HepG2 (cell line): ENCODE data around the gene ACAP3. TPM values are rescaled to one million over a fixed set of nuclear protein-coding genes. Genes with fewer than 3 reads are reported as not detected.

ENCODE experiments used
- ATAC-seq: fragments of 200-7000 bp; cut with Tn5 transposase; 3 replicates; pipeline ENCODE4 v1.9.1; 2020; ENCODE audit warnings: mild to moderate bottlenecking, moderate library complexity
- BruUV-seq: library from RNA; stranded (reverse); fragments of 400-500 nt; replicated peaks from 2 replicates; lab custom pipeline; 2021; lab: Mats Ljungman, UMichigan
- CTCF ChIA-PET: fragments of 300-600 bp; formaldehyde crosslinking; extraction: SDS; loops from one replicate; lab custom pipeline; 2021; ENCODE audit warnings: low total read pairs, inconsistent platforms, low intra/inter-chr PET ratio; lab: Yijun Ruan, JAX
- POLR2A ChIA-PET: fragments of 350-600 bp; sonication (Branson Sonifier 250); formaldehyde crosslinking; loops from one replicate; lab custom pipeline; 2020; ENCODE audit warnings: antibody characterized with exemption, inconsistent platforms; lab: Yijun Ruan, JAX
- DNase-seq: peaks from one replicate; pipeline ENCODE4 v3.0.0-alpha.2; 2015; ENCODE audit warnings: low spot score
- FAIRE-seq: peaks from 3 replicates; lab custom pipeline; 2011; peaks lifted over from hg19 to GRCh38; lab: Jason Lieb, UNC
- H2AFZ ChIP-seq: one replicate; pipeline ENCODE4 v1.6.1; 2011; ENCODE audit warnings: low read length, inconsistent platforms
- H3K27ac ChIP-seq: fragments of 300-600 bp; 3 replicates; pipeline ENCODE4 v1.8.0; 2011; ENCODE audit warnings: mixed run types, mild to moderate bottlenecking, mixed read lengths, low read length, inconsistent platforms; ENCODE audit not compliant: insufficient read depth; ENCODE audit errors: extremely low read length
- H3K27me3 ChIP-seq, 2 experiments: fragments of 200-600 bp in 1 of 2; 2 replicates in 1 of 2; 3 replicates in 1 of 2; pipeline versions ENCODE4 v1.6.0 to v1.8.0; 2011; ENCODE audit warnings: low read length in 2 of 2, mild to moderate bottlenecking in 2 of 2, moderate library complexity in 2 of 2, inconsistent platforms in 1 of 2; ENCODE audit not compliant: insufficient read depth in 2 of 2, control insufficient read depth in 1 of 2
- H3K36me3 ChIP-seq, 2 experiments: fragments of 200-600 bp in 1 of 2; replicated peaks in 1 of 2; 2 replicates in 1 of 2; 3 replicates in 1 of 2; pipeline versions ENCODE4 v1.5.1 to v1.8.0; 2011; ENCODE audit warnings: low read length in 2 of 2, inconsistent platforms in 1 of 2; ENCODE audit not compliant: insufficient read depth in 2 of 2, control insufficient read depth in 1 of 2
- H3K4me1 ChIP-seq: 2 replicates; pipeline ENCODE4 v1.5.1; 2012; ENCODE audit warnings: low read length, inconsistent platforms; ENCODE audit not compliant: insufficient read depth
- H3K4me2 ChIP-seq: 2 replicates; pipeline ENCODE4 v1.6.0; 2011; ENCODE audit warnings: low read depth, low read length, inconsistent platforms
- H3K4me3 ChIP-seq, 3 experiments: fragments of 200-600 bp in 1 of 3; sonication (generic), shearing (Covaris generic) in 1 of 3; replicated peaks in 1 of 3; 2 replicates each; pipeline ENCODE4 v1.5.1; 2011 to 2016; ENCODE audit warnings: low read length in 3 of 3, inconsistent platforms in 2 of 3, low read depth in 2 of 3, mild to moderate bottlenecking in 2 of 3, control low read depth in 1 of 3, mixed read lengths in 1 of 3; ENCODE audit not compliant: insufficient read depth in 1 of 3
- H3K79me2 ChIP-seq: one replicate; pipeline ENCODE4 v1.6.1; 2011; ENCODE audit warnings: low read length, inconsistent platforms; ENCODE audit not compliant: insufficient read depth
- H3K9ac ChIP-seq: 2 replicates; pipeline ENCODE4 v1.6.0; 2011; ENCODE audit warnings: mild to moderate bottlenecking, low read depth, low read length, inconsistent platforms; ENCODE audit not compliant: insufficient read depth
- H3K9me3 ChIP-seq: 2 replicates; pipeline ENCODE4 v1.5.1; 2012; ENCODE audit warnings: mild to moderate bottlenecking, low read length
- H4K20me1 ChIP-seq: 2 replicates; pipeline ENCODE4 v1.6.0; 2011; ENCODE audit warnings: inconsistent platforms, mild to moderate bottlenecking, low read length, moderate library complexity; ENCODE audit not compliant: insufficient read depth
- PLRG1 ChIP-seq: fragments of 450-650 bp; conservative IDR thresholded peaks from 2 replicates; pipeline ENCODE4 v1.6.1; 2016
- TP53 ChIP-seq: sonication (generic); formaldehyde crosslinking; conservative IDR thresholded peaks from 2 replicates; pipeline ENCODE4 v1.4.0; 2020; ENCODE audit warnings: missing genetic modification reagents
- ZNF138 ChIP-seq: sonication (generic); formaldehyde crosslinking; IDR thresholded peaks from 2 replicates; pipeline ENCODE4 v1.5.0; 2020; ENCODE audit warnings: mild to moderate bottlenecking, low read depth, missing genetic modification reagents
- ZNF572 ChIP-seq: sonication (generic); formaldehyde crosslinking; IDR thresholded peaks from 2 replicates; pipeline ENCODE4 v1.5.1; 2020; ENCODE audit warnings: mild to moderate bottlenecking, missing genetic modification reagents
- ZNF605 ChIP-seq: sonication (generic); formaldehyde crosslinking; IDR thresholded peaks from 2 replicates; pipeline ENCODE4 v1.8.0; 2022; ENCODE audit warnings: mild to moderate bottlenecking, missing genetic modification reagents
- ZNF691 ChIP-seq: sonication (generic); formaldehyde crosslinking; IDR thresholded peaks from 2 replicates; pipeline ENCODE4 v1.4.0; 2020; ENCODE audit warnings: missing genetic modification reagents, low read depth, mild to moderate bottlenecking, borderline replicate concordance
- WGBS: methylation state at CpG from one replicate; pipeline ENCODE4 v1.1.6; 2017; ENCODE audit warnings: low lambda C conversion rate; 5-methylcytosine and 5-hydroxymethylcytosine counted together
- in situ Hi-C: cut with HindIII; loops from 2 replicates; pipeline ENCODE4 v1.10.0; 2017; ENCODE audit warnings: low pct_unique_long_range_greater_than_20kb; ENCODE audit not compliant: extremely low pct_ligation_motif_present
- intact Hi-C: fragments of 100-400 bp; cut with micrococcal nuclease; formaldehyde crosslinking; loops from one replicate; pipeline ENCODE4 v1.10.0; 2022; ENCODE audit not compliant: unreplicated experiment
- polyA plus RNA-seq, 8 experiments: library from polyadenylated mRNA; depleted of rRNA in 3 of 8; stranded (reverse) in 7 of 8; unstranded in 1 of 8; fragments of >200 nt; fragmentation: Illumina TruSeq in 4 of 8; extraction: Trizol in 4 of 8; gene quantifications; 2 replicates each; pipeline versions ENCODE4 v1.2.1 to v1.2.3, GENCODE V29; 2011 to 2016; ENCODE audit warnings: low read depth in 4 of 8, missing spikeins in 1 of 8, mixed read lengths in 1 of 8; ENCODE audit not compliant: insufficient read depth in 1 of 8
- total RNA-seq, 5 experiments: library from RNA; depleted of rRNA; stranded (reverse); fragments of >200 nt; fragmentation: Illumina TruSeq; extraction: Trizol; gene quantifications; 2 replicates each; pipeline ENCODE4 v1.2.3, GENCODE V29; 2016; ENCODE audit warnings: low read depth in 1 of 5
- TF ChIP-seq, protein P1 (sequence below), 2 experiments: IDR thresholded peaks; 2 replicates each; pipeline ENCODE4 v1.6.1; 2011 to 2012; ENCODE audit warnings: low read length in 2 of 2, borderline replicate concordance in 1 of 2, low read depth in 1 of 2, mild to moderate bottlenecking in 1 of 2, moderate library complexity in 1 of 2

ACAP3 gene
- total and polyA plus RNA-seq, 2 of the 13 experiments (the other 11 are each of a cell fraction or from before 2014, with no cell fraction given): 29.4 to 50.8 TPM

DNA sequence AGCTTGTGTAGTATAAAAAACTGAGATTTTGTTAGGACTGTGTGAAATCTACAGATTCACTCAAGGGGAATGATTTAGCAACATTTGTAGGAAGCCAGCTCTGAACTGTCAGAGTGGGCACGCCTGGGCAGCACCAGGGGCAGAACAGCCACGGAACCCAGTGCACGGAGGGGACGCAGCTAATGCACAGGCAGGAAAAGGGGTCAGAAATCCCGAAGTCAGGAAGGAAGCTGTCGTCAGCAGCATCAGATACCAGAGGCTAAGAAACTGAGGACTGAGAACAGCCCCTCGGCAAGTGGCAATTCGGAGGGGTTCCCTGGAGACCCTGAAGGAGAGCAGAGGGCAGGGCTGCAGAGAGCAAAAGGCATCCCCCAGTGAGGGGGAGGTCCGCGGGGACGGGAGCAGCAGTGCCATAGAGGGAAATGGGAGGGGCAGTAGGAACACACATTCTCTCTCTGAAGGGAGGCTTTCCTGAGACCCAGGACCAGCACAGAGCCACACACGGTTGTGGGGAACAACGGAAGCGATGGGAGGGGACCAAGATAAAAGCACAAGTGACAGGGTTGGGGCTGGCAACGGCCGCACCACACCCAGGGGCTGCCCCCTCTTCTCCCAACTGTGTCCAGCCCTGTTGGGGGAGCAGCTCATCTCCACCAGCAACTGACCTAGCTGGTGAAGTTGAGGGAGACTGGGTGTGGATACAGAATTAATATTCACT, 46.7 kb downstream of the ACAP3 start:
- intact Hi-C loops: no loop called here

More for the DNA sequence above, 46.7 kb downstream of the ACAP3 start:
- CTCF ChIA-PET: no interaction called here
- peaks cover 18 to 66% of the 10 kb centered on the region in 2 experiments; a peak in 4 of 5 replicates for H3K36me3 ChIP-seq
- H3K4me3 ChIP-seq: no peak overlapping the region
- H3K9me3 ChIP-seq: no peaks in the 10 kb centered on the region
- no peak for TF ChIP-seq PLRG1
- no peak for TF ChIP-seq TP53
- no peak for TF ChIP-seq ZNF605 (CRISPR knock-in tag)
- TF ChIP-seq ZNF572: no peak
- TF ChIP-seq ZNF691 (CRISPR knock-in tag): no peak
- no peak for TF ChIP-seq ZNF138 (CRISPR knock-in tag)
- TF ChIP-seq, protein P1, sequence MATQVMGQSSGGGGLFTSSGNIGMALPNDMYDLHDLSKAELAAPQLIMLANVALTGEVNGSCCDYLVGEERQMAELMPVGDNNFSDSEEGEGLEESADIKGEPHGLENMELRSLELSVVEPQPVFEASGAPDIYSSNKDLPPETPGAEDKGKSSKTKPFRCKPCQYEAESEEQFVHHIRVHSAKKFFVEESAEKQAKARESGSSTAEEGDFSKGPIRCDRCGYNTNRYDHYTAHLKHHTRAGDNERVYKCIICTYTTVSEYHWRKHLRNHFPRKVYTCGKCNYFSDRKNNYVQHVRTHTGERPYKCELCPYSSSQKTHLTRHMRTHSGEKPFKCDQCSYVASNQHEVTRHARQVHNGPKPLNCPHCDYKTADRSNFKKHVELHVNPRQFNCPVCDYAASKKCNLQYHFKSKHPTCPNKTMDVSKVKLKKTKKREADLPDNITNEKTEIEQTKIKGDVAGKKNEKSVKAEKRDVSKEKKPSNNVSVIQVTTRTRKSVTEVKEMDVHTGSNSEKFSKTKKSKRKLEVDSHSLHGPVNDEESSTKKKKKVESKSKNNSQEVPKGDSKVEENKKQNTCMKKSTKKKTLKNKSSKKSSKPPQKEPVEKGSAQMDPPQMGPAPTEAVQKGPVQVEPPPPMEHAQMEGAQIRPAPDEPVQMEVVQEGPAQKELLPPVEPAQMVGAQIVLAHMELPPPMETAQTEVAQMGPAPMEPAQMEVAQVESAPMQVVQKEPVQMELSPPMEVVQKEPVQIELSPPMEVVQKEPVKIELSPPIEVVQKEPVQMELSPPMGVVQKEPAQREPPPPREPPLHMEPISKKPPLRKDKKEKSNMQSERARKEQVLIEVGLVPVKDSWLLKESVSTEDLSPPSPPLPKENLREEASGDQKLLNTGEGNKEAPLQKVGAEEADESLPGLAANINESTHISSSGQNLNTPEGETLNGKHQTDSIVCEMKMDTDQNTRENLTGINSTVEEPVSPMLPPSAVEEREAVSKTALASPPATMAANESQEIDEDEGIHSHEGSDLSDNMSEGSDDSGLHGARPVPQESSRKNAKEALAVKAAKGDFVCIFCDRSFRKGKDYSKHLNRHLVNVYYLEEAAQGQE (IDR thresholded peaks at IDR 0.05; ENCODE audit: borderline replicate concordance in 1 of 2, low read depth in 1 of 2, low read length in 2 of 2): no peak
- TF ChIP-seq, all 625 proteins: peak for 0
- WGBS: 97% methylated on average over 16 of the region's 16 CpGs
- FAIRE-seq (no peak), ATAC-seq (no peak), DNase-seq (no peak)
- POLR2A ChIA-PET: interaction anchor here (0.6 to 1.1 kb wide), 2 partner anchors 13 to 40 kb away, joined by 3 to 4 read pairs; partner anchors contain the start of gene UBE2J2
- Histone ChIP-seq H3K4me1 (no peaks in the 10 kb centered on the region), H4K20me1 (no peaks in the 10 kb centered on the region), H3K9ac (no peak overlapping the region), H3K4me2 (no peak overlapping the region), H2AFZ (no peak overlapping the region), H3K27ac (no peak overlapping the region), H3K27me3 (no peaks in the 10 kb centered on the region), H3K79me2 (no peaks in the 10 kb centered on the region)
- in situ Hi-C loops: no loop called here
- no TSS peak for BruUV-seq
